Endometrial microvascular endothelial cells (primary cell): ENCODE measurements around the gene LMO7. TPM values are rescaled to one million over a fixed set of nuclear protein-coding genes. Genes with fewer than 3 reads are reported as not detected.

Experiments
- in situ Hi-C: cut with HindIII; loops from 2 replicates; pipeline ENCODE4 v1.10.0; 2017; ENCODE audit warnings: low sequenced_read_pairs, low pct_unique_long_range_greater_than_20kb; ENCODE audit errors: inconsistent ontology term
- total RNA-seq: library from RNA; depleted of rRNA; stranded (reverse); fragments of >200 nt; gene quantifications from one replicate; pipeline ENCODE4 v1.2.3, GENCODE V29; 2015; ENCODE audit errors: inconsistent ontology term

LMO7 gene
- total RNA-seq, 1 donor from 2014 or later: 8.6 TPM

- in situ Hi-C loops: no loop called here
These were observed 219.1 kb downstream of the LMO7 start for GRCh38 chr13:75855216-75855615.

- in situ Hi-C loops: no loop called here
These were observed 219.7 kb downstream of the LMO7 start for GRCh38 chr13:75855847-75856246.

GRCh38 chr13:75857291-75857690 lies 221.2 kb downstream of the LMO7 start:
- in situ Hi-C loops: no loop called here

GRCh38 chr13:75860935-75861334 lies 224.8 kb downstream of the LMO7 start:
- in situ Hi-C loops: no loop called here

GRCh38 chr13:75861786-75862185 lies 225.7 kb downstream of the LMO7 start:
- in situ Hi-C loops: no loop called here

GRCh38 chr13:75864718-75865117 lies 228.6 kb downstream of the LMO7 start:
- in situ Hi-C loops: no loop called here

GRCh38 chr13:75867379-75868117 lies 231.4 kb downstream of the LMO7 start:
- in situ Hi-C loops: no loop called here

- in situ Hi-C loops: no loop called here
These were observed 233.9 kb downstream of the LMO7 start for GRCh38 chr13:75869981-75870380.

- in situ Hi-C loops: no loop called here
These were observed 234.3 kb downstream of the LMO7 start for GRCh38 chr13:75870397-75870903.

GRCh38 chr13:75871059-75871458 lies 234.9 kb downstream of the LMO7 start:
- in situ Hi-C loops: no loop called here

GRCh38 chr13:75872980-75873379 lies 236.8 kb downstream of the LMO7 start:
- in situ Hi-C loops: no loop called here

GRCh38 chr13:75873494-75873893 lies 237.4 kb downstream of the LMO7 start:
- in situ Hi-C loops: no loop called here

- in situ Hi-C loops: loop anchor here (25.0 kb wide), 1 partner anchor 1037 kb away; no protein-coding TSS in a partner anchor
These were observed 239.3 kb downstream of the LMO7 start for GRCh38 chr13:75875450-75875849.

GRCh38 chr13:75876142-75877050 lies 240.3 kb downstream of the LMO7 start:
- in situ Hi-C loops: loop anchor here (25.0 kb wide), 1 partner anchor 1036 kb away; no protein-coding TSS in a partner anchor

GRCh38 chr13:75877071-75877470 lies 240.9 kb downstream of the LMO7 start:
- in situ Hi-C loops: loop anchor here (25.0 kb wide), 1 partner anchor 1035 kb away; no protein-coding TSS in a partner anchor

GRCh38 chr13:75879656-75880055 lies 243.5 kb downstream of the LMO7 start:
- in situ Hi-C loops: loop anchor here (25.0 kb wide), 1 partner anchor 1033 kb away; no protein-coding TSS in a partner anchor

GRCh38 chr13:75881109-75881775 lies 245.1 kb downstream of the LMO7 start:
- in situ Hi-C loops: loop anchor here (25.0 kb wide), 1 partner anchor 1031 kb away; no protein-coding TSS in a partner anchor

GRCh38 chr13:75882261-75882660 lies 246.1 kb downstream of the LMO7 start:
- in situ Hi-C loops: loop anchor here (25.0 kb wide), 1 partner anchor 1030 kb away; no protein-coding TSS in a partner anchor

- in situ Hi-C loops: loop anchor here (25.0 kb wide), 1 partner anchor 1023 kb away; no protein-coding TSS in a partner anchor
These were observed 253.3 kb downstream of the LMO7 start for GRCh38 chr13:75889427-75889826.
